ENCODE measurements around the gene SLAMF8. TPM values are rescaled to one million over a fixed set of nuclear protein-coding genes. Genes with fewer than 3 reads are reported as not detected.

SLAMF8 gene
- total and polyA plus RNA-seq, 2 of the 8 experiments (the other 6 are each of a cell fraction or from before 2014, with no cell fraction given), result not detected

DNA sequence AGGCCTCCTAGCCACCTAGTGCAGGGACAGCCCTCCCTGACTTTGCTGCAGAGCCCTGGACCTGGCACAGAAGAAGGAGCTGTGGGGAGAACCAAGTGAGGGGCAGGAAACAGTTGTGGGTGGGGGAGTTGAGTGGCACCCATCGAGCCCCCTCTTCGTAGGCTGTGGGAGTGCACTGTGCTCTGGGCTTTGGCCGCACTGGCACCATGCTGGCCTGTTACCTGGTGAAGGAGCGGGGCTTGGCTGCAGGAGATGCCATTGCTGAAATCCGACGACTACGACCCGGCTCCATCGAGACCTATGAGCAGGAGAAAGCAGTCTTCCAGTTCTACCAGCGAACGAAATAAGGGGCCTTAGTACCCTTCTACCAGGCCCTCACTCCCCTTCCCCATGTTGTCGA is 44.7 kb upstream of the SLAMF8 start:
- H4K5ac ChIP-seq (ENCODE audit: insufficient read length, low read depth, low read length), result no peak overlapping the region
- H3K9ac ChIP-seq (replicated peaks in 1 of 4; ENCODE audit: extremely low read depth in 1 of 4, low read depth in 3 of 4, low read length in 3 of 4), result no peak overlapping the region
- DNase-seq (ENCODE audit: low read depth in 1 of 2, low spot score in 2 of 2), result no peak
- no peak overlapping the region for H2BK15ac ChIP-seq (ENCODE audit: low read length)
- no peak overlapping the region for H3K18ac ChIP-seq (ENCODE audit: extremely low read depth, low read length)
- no peaks in the 10 kb centered on the region for H3K79me2 ChIP-seq (ENCODE audit: control insufficient read depth in 1 of 2, insufficient read depth in 2 of 2, low read length in 2 of 2)
- no peak overlapping the region for H4K8ac ChIP-seq (ENCODE audit: extremely low read depth, insufficient read depth, low read length)
- H2BK120ac ChIP-seq (replicated peaks; ENCODE audit: low read depth, low read length), result no peak overlapping the region
- no peak overlapping the region for H2BK20ac ChIP-seq (ENCODE audit: low read length)
- peak overlapping the region; percentile 72 to 92 for H3K4me2 ChIP-seq (ENCODE audit: insufficient read depth in 1 of 2, low read depth in 2 of 2, low read length in 2 of 2)
- peaks cover 5% of the 10 kb centered on the region; the same call in 1 of the 2 replicates for H3K23me2 ChIP-seq (ENCODE audit: low read depth, low read length)
- no peak overlapping the region for H3K4ac ChIP-seq (replicated peaks; ENCODE audit: insufficient read length, low read depth, low read length)
- TF ChIP-seq, protein P1, sequence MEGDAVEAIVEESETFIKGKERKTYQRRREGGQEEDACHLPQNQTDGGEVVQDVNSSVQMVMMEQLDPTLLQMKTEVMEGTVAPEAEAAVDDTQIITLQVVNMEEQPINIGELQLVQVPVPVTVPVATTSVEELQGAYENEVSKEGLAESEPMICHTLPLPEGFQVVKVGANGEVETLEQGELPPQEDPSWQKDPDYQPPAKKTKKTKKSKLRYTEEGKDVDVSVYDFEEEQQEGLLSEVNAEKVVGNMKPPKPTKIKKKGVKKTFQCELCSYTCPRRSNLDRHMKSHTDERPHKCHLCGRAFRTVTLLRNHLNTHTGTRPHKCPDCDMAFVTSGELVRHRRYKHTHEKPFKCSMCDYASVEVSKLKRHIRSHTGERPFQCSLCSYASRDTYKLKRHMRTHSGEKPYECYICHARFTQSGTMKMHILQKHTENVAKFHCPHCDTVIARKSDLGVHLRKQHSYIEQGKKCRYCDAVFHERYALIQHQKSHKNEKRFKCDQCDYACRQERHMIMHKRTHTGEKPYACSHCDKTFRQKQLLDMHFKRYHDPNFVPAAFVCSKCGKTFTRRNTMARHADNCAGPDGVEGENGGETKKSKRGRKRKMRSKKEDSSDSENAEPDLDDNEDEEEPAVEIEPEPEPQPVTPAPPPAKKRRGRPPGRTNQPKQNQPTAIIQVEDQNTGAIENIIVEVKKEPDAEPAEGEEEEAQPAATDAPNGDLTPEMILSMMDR (IDR thresholded peaks at IDR 0.05; ENCODE audit: control extremely low read depth in 1 of 3, insufficient read depth in 1 of 3, low read depth in 1 of 3, low read length in 3 of 3), result no peak
- TF ChIP-seq POLR2AphosphoS5 (IDR thresholded peaks at IDR 0.05; ENCODE audit: low read depth, low read length) (no peak), SP1 (IDR thresholded peaks at IDR 0.05; ENCODE audit: low read depth, low read length) (no peak), TEAD4 (IDR thresholded peaks at IDR 0.05; ENCODE audit: low read depth, low read length) (no peak)
- H3K27ac ChIP-seq (ENCODE audit: low read depth, low read length), result no peak overlapping the region
- H3K4me3 ChIP-seq (ENCODE audit: extremely low read depth in 1 of 4, insufficient read depth in 2 of 4, low read depth in 3 of 4, low read length in 4 of 4), result peak overlapping the region in 1 of 4 experiments; percentile 75; a peak in 2 of 8 replicates
- 90% methylated on average over 12 of the region's 12 CpGs; no CpG with 5 or more reads in 1 of the 2 experiments for WGBS, 2 experiments (ENCODE audit: extremely low coverage in 1 of 2, insufficient coverage in 1 of 2, insufficient read length in 1 of 2, insufficient replicate concordance in 2 of 2, low coverage in 1 of 2, low lambda C conversion rate in 2 of 2, missing lambda C conversion rate in 1 of 2)
- H2BK12ac ChIP-seq (ENCODE audit: low read depth, low read length), result peak overlapping the region; percentile 41; the same call in 1 of the 2 replicates
- H3K23ac ChIP-seq (ENCODE audit: insufficient read length), result no peak overlapping the region
- H3K9me3 ChIP-seq (ENCODE audit: insufficient read depth in 2 of 2, low read depth in 1 of 2, low read length in 1 of 2), result no peaks in the 10 kb centered on the region
- H3K36me3 ChIP-seq (ENCODE audit: control insufficient read depth in 2 of 4, insufficient read depth in 4 of 4, low read length in 3 of 4), result no peaks in the 10 kb centered on the region; a peak in 1 of 8 replicates
- H3K4me1 ChIP-seq (replicated peaks in 1 of 4; ENCODE audit: control insufficient read depth in 3 of 4, insufficient read depth in 4 of 4, low read length in 3 of 4), result peaks cover 2 to 13% (median 9%) of the 10 kb centered on the region in 4 experiments; a peak in 4 of 7 replicates
- no peak overlapping the region for H2BK5ac ChIP-seq (ENCODE audit: low read depth, low read length)
- H2AK5ac ChIP-seq (ENCODE audit: low read depth, low read length), result no peak overlapping the region
- peaks cover 0 to 2% (median 0%) of the 10 kb centered on the region in 4 experiments; a peak in 1 of 7 replicates for H3K27me3 ChIP-seq (replicated peaks in 1 of 4; ENCODE audit: control insufficient read depth in 3 of 4, extremely low read depth in 1 of 4, insufficient read depth in 3 of 4, low read length in 3 of 4)
- H3K79me1 ChIP-seq (ENCODE audit: low read depth, low read length), result no peaks in the 10 kb centered on the region
- H3K56ac ChIP-seq (replicated peaks; ENCODE audit: insufficient read length, low read depth, low read length), result no peak overlapping the region
- H3K14ac ChIP-seq (ENCODE audit: insufficient read length), result no peak overlapping the region
- ChIA-PET CTCF (ENCODE audit: partially characterized antibody) (interaction anchor here (0.9 to 4.4 kb wide), 7 partner anchors 8 to 652 kb away, joined by 4 to 39 read pairs (median 5); no protein-coding TSS in a partner anchor), POLR2A (ENCODE audit: partially characterized antibody) (interaction anchor here (1.0 to 1.3 kb wide), 4 partner anchors 8 to 164 kb away, joined by 3 to 6 read pairs (median 4); partner anchors contain the start of gene IGSF9)
- FAIRE-seq, result no peak
- no peak overlapping the region for H4K91ac ChIP-seq (replicated peaks; ENCODE audit: insufficient read length, low read length)
- no peak overlapping the region for H2AFZ ChIP-seq (ENCODE audit: low read length)
- peaks cover 0 to 3% of the 10 kb centered on the region in 2 experiments for H4K20me1 ChIP-seq (replicated peaks in 1 of 2; ENCODE audit: control insufficient read depth in 1 of 2, insufficient read depth in 2 of 2, low read length in 2 of 2)
